Keratinocyte (primary cell): Measurements from ENCODE around the gene GTF3C1. TPM values are rescaled to one million over a fixed set of nuclear protein-coding genes. Genes with fewer than 3 reads are reported as not detected.

Experiments used
- DNase-seq: peaks from one replicate; pipeline ENCODE4 v3.0.0-alpha.2; 2011; ENCODE audit warnings: low read depth, missing footprints, low spot score
- FAIRE-seq: peaks from 2 replicates; lab custom pipeline; 2011; peaks lifted over from hg19 to GRCh38; lab: Jason Lieb, UNC
- H2AFZ ChIP-seq: 2 replicates; pipeline ENCODE4 v1.6.0; 2012; ENCODE audit warnings: low read length, control low read depth, inconsistent platforms; ENCODE audit not compliant: control insufficient read depth
- H3K27ac ChIP-seq: 2 replicates; pipeline ENCODE4 v1.5.1; 2011; ENCODE audit warnings: low read length; ENCODE audit not compliant: control insufficient read depth, insufficient read depth
- H3K27me3 ChIP-seq: 3 replicates; pipeline ENCODE4 v1.6.0; 2011; ENCODE audit warnings: low read length; ENCODE audit not compliant: control insufficient read depth, insufficient read depth; ENCODE audit errors: extremely low read depth
- H3K36me3 ChIP-seq, 2 experiments: 2 replicates in 1 of 2; 3 replicates in 1 of 2; pipeline ENCODE4 v1.5.1; 2011; ENCODE audit warnings: low read length in 2 of 2, mild to moderate bottlenecking in 1 of 2; ENCODE audit not compliant: control insufficient read depth in 2 of 2, insufficient read depth in 2 of 2; ENCODE audit errors: extremely low read depth in 1 of 2
- H3K4me1 ChIP-seq: 3 replicates; pipeline ENCODE4 v1.5.1; 2011; ENCODE audit warnings: low read length; ENCODE audit not compliant: control insufficient read depth, insufficient read depth; ENCODE audit errors: extremely low read depth
- H3K4me2 ChIP-seq: 3 replicates; pipeline ENCODE4 v1.6.0; 2011; ENCODE audit warnings: low read depth, low read length; ENCODE audit not compliant: control insufficient read depth, insufficient read depth; ENCODE audit errors: extremely low read depth
- H3K4me3 ChIP-seq, 3 experiments: fragments of 200-600 bp in 1 of 3; sonication (generic) in 1 of 3; 2 replicates in 2 of 3; 3 replicates in 1 of 3; pipeline ENCODE4 v1.5.1; 2011 to 2016; ENCODE audit warnings: low read length in 3 of 3, mild to moderate bottlenecking in 3 of 3, control low read depth in 2 of 3, inconsistent platforms in 1 of 3, low read depth in 1 of 3, mixed read lengths in 1 of 3, mixed run types in 1 of 3, moderate library complexity in 1 of 3; ENCODE audit not compliant: control insufficient read depth in 2 of 3, insufficient read depth in 2 of 3; ENCODE audit errors: extremely low read depth in 1 of 3
- H3K79me2 ChIP-seq: 2 replicates; pipeline ENCODE4 v1.6.0; 2012; ENCODE audit warnings: low read length; ENCODE audit not compliant: control insufficient read depth, insufficient read depth
- H3K9ac ChIP-seq: 3 replicates; pipeline ENCODE4 v1.6.0; 2011; ENCODE audit warnings: low read length; ENCODE audit not compliant: control insufficient read depth, insufficient read depth; ENCODE audit errors: extremely low read depth
- H3K9me1 ChIP-seq: 3 replicates; pipeline ENCODE4 v1.6.0; 2011; ENCODE audit warnings: low read length; ENCODE audit not compliant: control insufficient read depth, insufficient read depth; ENCODE audit errors: extremely low read depth
- H3K9me3 ChIP-seq: 2 replicates; pipeline ENCODE4 v1.5.1; 2012; ENCODE audit warnings: low read depth, low read length; ENCODE audit not compliant: control insufficient read depth
- H4K20me1 ChIP-seq: 3 replicates; pipeline ENCODE4 v1.6.0; 2011; ENCODE audit warnings: low read length; ENCODE audit not compliant: control insufficient read depth, insufficient read depth; ENCODE audit errors: extremely low read depth
- CTCF ChIP-seq, 3 experiments: IDR thresholded peaks in 1 of 3; conservative IDR thresholded peaks in 1 of 3; optimal IDR thresholded peaks in 1 of 3; 2 replicates in 2 of 3; 3 replicates in 1 of 3; pipeline versions ENCODE3 to v1.5.1; 2011; ENCODE audit warnings: low read length in 3 of 3, mild to moderate bottlenecking in 3 of 3, moderate library complexity in 2 of 3, control low read depth in 1 of 3, inconsistent platforms in 1 of 3; ENCODE audit not compliant: insufficient read depth in 2 of 3; ENCODE audit errors: extremely low read depth in 1 of 3
- EZH2 ChIP-seq: IDR thresholded peaks from one replicate; pipeline ENCODE4 v1.6.1; 2012; ENCODE audit warnings: inconsistent platforms, mild to moderate bottlenecking, low read length, moderate library complexity
- dilution Hi-C: fragments of 300-500 bp; cut with MboI; formaldehyde crosslinking; loops from one replicate; pipeline ENCODE4 v1.7.0; 2020; ENCODE audit warnings: low sequenced_read_pairs; ENCODE audit not compliant: extremely low pct_ligation_motif_present
- polyA plus RNA-seq, 5 experiments: library from polyadenylated mRNA; depleted of rRNA in 3 of 5; stranded (reverse) in 3 of 5; stranded (forward) in 1 of 5; unstranded in 1 of 5; fragments of >200 nt; gene quantifications; 1 replicate in 1 of 5; 2 replicates in 3 of 5; 3 replicates in 1 of 5; pipeline versions ENCODE4 v1.2.1 to v1.2.3, GENCODE V29; 2011 to 2012; ENCODE audit warnings: missing spikeins in 2 of 5, low read depth in 1 of 5, low replicate concordance in 1 of 5

GTF3C1 gene
- polyA plus RNA-seq, 1 donor (not counting 4 experiments of a cell fraction or from before 2014, with no cell fraction given), result 23.5 TPM

GRCh38 chr16:27474041-27474440, 75.7 kb downstream of the GTF3C1 start:
- H3K4me2 ChIP-seq, result no peak overlapping the region
- H3K4me3 ChIP-seq, result no peak overlapping the region
- TF ChIP-seq EZH2 (no peak), CTCF (optimal IDR thresholded peaks at IDR 0.05 in 1 of 3, IDR thresholded peaks at IDR 0.05 in 1 of 3, conservative IDR thresholded peaks at IDR 0.05 in 1 of 3; ENCODE audit: extremely low read depth in 1 of 3, insufficient read depth in 2 of 3, low read length in 3 of 3) (no peak)
- H3K4me1 ChIP-seq, result peaks cover 8% of the 10 kb centered on the region
- H4K20me1 ChIP-seq, result peaks cover 4% of the 10 kb centered on the region
- dilution Hi-C loops, result no loop called here
- H3K9ac ChIP-seq, result no peak overlapping the region
- peaks cover 32 to 45% of the 10 kb centered on the region in 2 experiments for H3K36me3 ChIP-seq
- H3K9me1 ChIP-seq, result no peaks in the 10 kb centered on the region
- no peaks in the 10 kb centered on the region for H3K79me2 ChIP-seq
- no peak overlapping the region for H2AFZ ChIP-seq
- DNase-seq (no peak), FAIRE-seq (no peak)
- H3K27ac ChIP-seq, result no peak overlapping the region
- H3K9me3 ChIP-seq, result no peaks in the 10 kb centered on the region
- no peaks in the 10 kb centered on the region for H3K27me3 ChIP-seq

- H3K27ac ChIP-seq, result no peak overlapping the region
- no peaks in the 10 kb centered on the region for H3K9me1 ChIP-seq
- H3K9ac ChIP-seq, result no peak overlapping the region
- peaks cover 8% of the 10 kb centered on the region for H3K4me1 ChIP-seq
- H3K36me3 ChIP-seq, result peaks cover 32 to 51% of the 10 kb centered on the region in 2 experiments
- no peak overlapping the region for H3K4me2 ChIP-seq
- no peaks in the 10 kb centered on the region for H3K79me2 ChIP-seq
- H4K20me1 ChIP-seq, result peaks cover 4% of the 10 kb centered on the region
- FAIRE-seq (no peak), DNase-seq (no peak)
- H3K27me3 ChIP-seq, result no peaks in the 10 kb centered on the region
- dilution Hi-C loops, result no loop called here
- H2AFZ ChIP-seq, result no peak overlapping the region
- no peak overlapping the region for H3K4me3 ChIP-seq
- no peaks in the 10 kb centered on the region for H3K9me3 ChIP-seq
- TF ChIP-seq CTCF (optimal IDR thresholded peaks at IDR 0.05 in 1 of 3, IDR thresholded peaks at IDR 0.05 in 1 of 3, conservative IDR thresholded peaks at IDR 0.05 in 1 of 3; ENCODE audit: extremely low read depth in 1 of 3, insufficient read depth in 2 of 3, low read length in 3 of 3) (no peak), EZH2 (no peak)
These were observed 76.4 kb downstream of the GTF3C1 start for GRCh38 chr16:27473101-27473900.
